Sigmoid colon (tissue), 7 donors: Measurements from ENCODE around the gene MAPKAPK5. TPM values are rescaled to one million over a fixed set of nuclear protein-coding genes. Genes with fewer than 3 reads are reported as not detected.
"Not testable (repeated sequence)": the region's sequence is repeated elsewhere in the genome, so short reads cannot be mapped to it uniquely, and the experiment has no call there.

ENCODE experiments used
- DNase-seq: peaks from one replicate; pipeline ENCODE4 v3.0.0-alpha.2; 2019
- H3K27ac ChIP-seq, 4 donors: fragments of 200-600 bp; sonication (generic); one replicate each; pipeline ENCODE4 v1.5.1; 2016 to 2019; ENCODE audit warnings: mild to moderate bottlenecking in 1 of 4
- H3K27me3 ChIP-seq, 3 donors: fragments of 200-600 bp; sonication (generic); one replicate each; pipeline ENCODE4 v1.5.1; 2019; ENCODE audit warnings: mild to moderate bottlenecking in 1 of 3
- H3K36me3 ChIP-seq, 4 donors: fragments of 200-600 bp; sonication (generic); one replicate each; pipeline ENCODE4 v1.5.1; 2016 to 2019
- H3K4me1 ChIP-seq, 4 donors: fragments of 200-600 bp; sonication (generic); one replicate each; pipeline ENCODE4 v1.5.1; 2017 to 2019
- H3K4me3 ChIP-seq, 4 donors: fragments of 200-600 bp; sonication (generic); one replicate each; pipeline ENCODE4 v1.5.1; 2017 to 2019; ENCODE audit warnings: mild to moderate bottlenecking in 2 of 4, moderate library complexity in 1 of 4
- H3K9me3 ChIP-seq, 4 donors: fragments of 200-600 bp in 3 of 4; sonication (generic) in 3 of 4; one replicate each; pipeline versions ENCODE4 v1.5.1 to v1.6.1; 2013 to 2019
- CTCF ChIP-seq, 4 experiments: fragments of 450-650 bp in 3 of 4; fragments of 200-600 bp in 1 of 4; IDR thresholded peaks; one replicate each; pipeline ENCODE4 v1.5.1; 2016 to 2019; ENCODE audit warnings: antibody characterized with exemption in 4 of 4, mild to moderate bottlenecking in 3 of 4, moderate library complexity in 2 of 4
- EP300 ChIP-seq, 4 donors: sonication (generic); formaldehyde crosslinking; IDR thresholded peaks; one replicate each; pipeline ENCODE4 v1.6.1; 2017; ENCODE audit warnings: antibody characterized with exemption in 4 of 4
- POLR2A ChIP-seq, 2 donors: fragments of 450-650 bp; IDR thresholded peaks; one replicate each; pipeline ENCODE4 v1.6.1; 2016; ENCODE audit warnings: antibody characterized with exemption in 2 of 2, mild to moderate bottlenecking in 2 of 2, moderate library complexity in 2 of 2
- POLR2AphosphoS5 ChIP-seq, 4 donors: sonication (generic); formaldehyde crosslinking; IDR thresholded peaks; one replicate each; pipeline ENCODE4 v1.6.1; 2017; ENCODE audit warnings: antibody characterized with exemption in 4 of 4
- WGBS, 2 donors: extraction: QIAGEN DNeasy Blood & Tissue Kit; methylation state at CpG; one replicate each; pipeline ENCODE4 v1.1.7; 2013; 5-methylcytosine and 5-hydroxymethylcytosine counted together
- intact Hi-C: fragments of 100-400 bp; cut with DNase I; formaldehyde crosslinking; loops from one replicate; pipeline ENCODE4 v1.15.1; 2023
- polyA plus RNA-seq, 3 donors: library from polyadenylated mRNA; stranded (reverse); fragments of 200-250 nt; gene quantifications; one replicate each; pipeline ENCODE4 v1.2.3, GENCODE V29; 2013
- total RNA-seq, 4 donors: library from RNA; depleted of rRNA; stranded (reverse); fragments of >200 nt; gene quantifications; one replicate each; pipeline ENCODE4 v1.1.0, GENCODE V29; 2016
- donor health status: healthy with polysubstance abuse.
- donor health status: Bipolar disorder and iron deficiency.
- donor health status: healthy.

MAPKAPK5 gene
- total and polyA plus RNA-seq, 7 donors, result 25.7 to 48.2 (median 39.2) TPM

GRCh38 chr12:111819191-111820158 lies 22.6 kb upstream of the MAPKAPK5 start:
- Histone ChIP-seq H3K4me1 (peaks cover 0 to 21% (median 8%) of the 10 kb centered on the region in 4 donors), H3K9me3 (no peaks in the 10 kb centered on the region), H3K27ac (no peak overlapping the region), H3K4me3 (no peak overlapping the region), H3K27me3 (no peaks in the 10 kb centered on the region), H3K36me3 (no peaks in the 10 kb centered on the region)
- intact Hi-C loops, result no loop called here
- DNase-seq, result no peak
- 12 to 51% methylated on average over 6 of the region's 6 CpGs for WGBS, 2 donors
- no peak for TF ChIP-seq EP300 (IDR thresholded peaks at IDR 0.05)
- no peak for TF ChIP-seq POLR2A (IDR thresholded peaks at IDR 0.05)
- no peak for TF ChIP-seq CTCF (IDR thresholded peaks at IDR 0.05)
- no peak for TF ChIP-seq POLR2AphosphoS5 (IDR thresholded peaks at IDR 0.05)

- H3K27me3 ChIP-seq, H3K27ac ChIP-seq, H3K9me3 ChIP-seq, H3K36me3 ChIP-seq, intact Hi-C loops, DNase-seq, H3K4me3 ChIP-seq: not testable (repeated sequence)
- 91 to 96% methylated on average over 8 of the region's 8 CpGs for WGBS, 2 donors
- H3K4me1 ChIP-seq, result peaks cover 0 to 21% (median 10%) of the 10 kb centered on the region in 4 donors
Measured at GRCh38 chr12:111820828-111821227, 21.2 kb upstream of the MAPKAPK5 start.

GRCh38 chr12:111822886-111823285 lies 19.1 kb upstream of the MAPKAPK5 start:
- no peak for DNase-seq

GRCh38 chr12:111823891-111824290 lies 18.1 kb upstream of the MAPKAPK5 start:
- intact Hi-C loops, result no loop called here
- Histone ChIP-seq H3K27me3 (no peaks in the 10 kb centered on the region), H3K4me1 (peaks cover 0 to 21% (median 7%) of the 10 kb centered on the region in 4 donors), H3K4me3 (no peak overlapping the region), H3K27ac (no peak overlapping the region), H3K36me3 (no peaks in the 10 kb centered on the region), H3K9me3 (no peaks in the 10 kb centered on the region)
- DNase-seq, result no peak
- WGBS, 2 donors, result 26 to 72% methylated on average over 3 of the region's 3 CpGs
- TF ChIP-seq POLR2A (IDR thresholded peaks at IDR 0.05) (no peak), EP300 (IDR thresholded peaks at IDR 0.05) (no peak), POLR2AphosphoS5 (IDR thresholded peaks at IDR 0.05) (no peak), CTCF (IDR thresholded peaks at IDR 0.05) (no peak)

More at GRCh38 chr12:111822886-111823285, 19.1 kb upstream of the MAPKAPK5 start:
- Histone ChIP-seq H3K36me3 (no peaks in the 10 kb centered on the region), H3K27me3 (no peaks in the 10 kb centered on the region), H3K4me3 (no peak overlapping the region), H3K4me1 (peaks cover 0 to 21% (median 7%) of the 10 kb centered on the region in 4 donors), H3K9me3 (no peaks in the 10 kb centered on the region), H3K27ac (no peak overlapping the region)
- TF ChIP-seq CTCF (IDR thresholded peaks at IDR 0.05) (no peak), EP300 (IDR thresholded peaks at IDR 0.05) (no peak), POLR2A (IDR thresholded peaks at IDR 0.05) (no peak)
- intact Hi-C loops, result no loop called here
- WGBS, 2 donors, result 17 to 38% methylated on average over 2 of the region's 2 CpGs

- 16 to 46% methylated on average over 4 of the region's 4 CpGs for WGBS, 2 donors
- intact Hi-C loops, H3K27ac ChIP-seq, H3K36me3 ChIP-seq, H3K4me3 ChIP-seq, H3K27me3 ChIP-seq, H3K9me3 ChIP-seq, DNase-seq: not testable (repeated sequence)
- peaks cover 0 to 21% (median 7%) of the 10 kb centered on the region in 4 donors for H3K4me1 ChIP-seq
- TF ChIP-seq CTCF (IDR thresholded peaks at IDR 0.05), result peak in 1 of 4 experiments; percentile 5
Measured at GRCh38 chr12:111824312-111824711, 17.7 kb upstream of the MAPKAPK5 start.
